ENCODE results near the gene IKBKE.

DNA sequence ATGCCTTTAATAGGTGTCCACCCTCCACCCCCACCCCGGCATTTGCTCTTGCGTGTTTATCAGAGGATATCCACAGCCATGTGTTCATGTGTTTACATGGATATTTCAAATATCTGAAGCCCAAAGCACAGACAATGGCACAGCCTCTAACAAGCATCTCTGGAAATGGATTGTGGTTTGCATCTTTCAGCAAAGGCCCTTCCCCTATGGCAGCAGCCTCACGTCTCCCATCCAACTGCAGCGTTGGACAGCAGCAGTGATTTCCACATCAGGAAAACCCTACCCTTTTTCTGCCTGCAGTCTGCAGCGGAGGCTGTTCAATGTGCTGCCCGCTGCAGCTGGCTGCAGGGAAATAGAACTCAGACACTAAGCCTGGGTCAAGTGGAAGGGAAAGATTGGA lies 38.7 kb downstream of the IKBKE start:
- TF ChIP-seq POLR2AphosphoS5 (IDR thresholded peaks at IDR 0.05; ENCODE audit: low read depth, low read length) (no peak), EZH2phosphoT487 (IDR thresholded peaks at IDR 0.05; ENCODE audit: borderline replicate concordance) (no peak), SRF (IDR thresholded peaks at IDR 0.05; ENCODE audit: low read depth) (no peak), EZH2 (IDR thresholded peaks at IDR 0.05) (no peak)
- TF ChIP-seq, protein P1, sequence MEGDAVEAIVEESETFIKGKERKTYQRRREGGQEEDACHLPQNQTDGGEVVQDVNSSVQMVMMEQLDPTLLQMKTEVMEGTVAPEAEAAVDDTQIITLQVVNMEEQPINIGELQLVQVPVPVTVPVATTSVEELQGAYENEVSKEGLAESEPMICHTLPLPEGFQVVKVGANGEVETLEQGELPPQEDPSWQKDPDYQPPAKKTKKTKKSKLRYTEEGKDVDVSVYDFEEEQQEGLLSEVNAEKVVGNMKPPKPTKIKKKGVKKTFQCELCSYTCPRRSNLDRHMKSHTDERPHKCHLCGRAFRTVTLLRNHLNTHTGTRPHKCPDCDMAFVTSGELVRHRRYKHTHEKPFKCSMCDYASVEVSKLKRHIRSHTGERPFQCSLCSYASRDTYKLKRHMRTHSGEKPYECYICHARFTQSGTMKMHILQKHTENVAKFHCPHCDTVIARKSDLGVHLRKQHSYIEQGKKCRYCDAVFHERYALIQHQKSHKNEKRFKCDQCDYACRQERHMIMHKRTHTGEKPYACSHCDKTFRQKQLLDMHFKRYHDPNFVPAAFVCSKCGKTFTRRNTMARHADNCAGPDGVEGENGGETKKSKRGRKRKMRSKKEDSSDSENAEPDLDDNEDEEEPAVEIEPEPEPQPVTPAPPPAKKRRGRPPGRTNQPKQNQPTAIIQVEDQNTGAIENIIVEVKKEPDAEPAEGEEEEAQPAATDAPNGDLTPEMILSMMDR (IDR thresholded peaks at IDR 0.05 in 2 of 3, conservative IDR thresholded peaks at IDR 0.05 in 1 of 3; ENCODE audit: borderline replicate concordance in 1 of 3, insufficient read depth in 1 of 3, low read depth in 2 of 3, low read length in 2 of 3) = no peak
- TF ChIP-seq, protein P2, sequence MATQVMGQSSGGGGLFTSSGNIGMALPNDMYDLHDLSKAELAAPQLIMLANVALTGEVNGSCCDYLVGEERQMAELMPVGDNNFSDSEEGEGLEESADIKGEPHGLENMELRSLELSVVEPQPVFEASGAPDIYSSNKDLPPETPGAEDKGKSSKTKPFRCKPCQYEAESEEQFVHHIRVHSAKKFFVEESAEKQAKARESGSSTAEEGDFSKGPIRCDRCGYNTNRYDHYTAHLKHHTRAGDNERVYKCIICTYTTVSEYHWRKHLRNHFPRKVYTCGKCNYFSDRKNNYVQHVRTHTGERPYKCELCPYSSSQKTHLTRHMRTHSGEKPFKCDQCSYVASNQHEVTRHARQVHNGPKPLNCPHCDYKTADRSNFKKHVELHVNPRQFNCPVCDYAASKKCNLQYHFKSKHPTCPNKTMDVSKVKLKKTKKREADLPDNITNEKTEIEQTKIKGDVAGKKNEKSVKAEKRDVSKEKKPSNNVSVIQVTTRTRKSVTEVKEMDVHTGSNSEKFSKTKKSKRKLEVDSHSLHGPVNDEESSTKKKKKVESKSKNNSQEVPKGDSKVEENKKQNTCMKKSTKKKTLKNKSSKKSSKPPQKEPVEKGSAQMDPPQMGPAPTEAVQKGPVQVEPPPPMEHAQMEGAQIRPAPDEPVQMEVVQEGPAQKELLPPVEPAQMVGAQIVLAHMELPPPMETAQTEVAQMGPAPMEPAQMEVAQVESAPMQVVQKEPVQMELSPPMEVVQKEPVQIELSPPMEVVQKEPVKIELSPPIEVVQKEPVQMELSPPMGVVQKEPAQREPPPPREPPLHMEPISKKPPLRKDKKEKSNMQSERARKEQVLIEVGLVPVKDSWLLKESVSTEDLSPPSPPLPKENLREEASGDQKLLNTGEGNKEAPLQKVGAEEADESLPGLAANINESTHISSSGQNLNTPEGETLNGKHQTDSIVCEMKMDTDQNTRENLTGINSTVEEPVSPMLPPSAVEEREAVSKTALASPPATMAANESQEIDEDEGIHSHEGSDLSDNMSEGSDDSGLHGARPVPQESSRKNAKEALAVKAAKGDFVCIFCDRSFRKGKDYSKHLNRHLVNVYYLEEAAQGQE (IDR thresholded peaks at IDR 0.05; ENCODE audit: low read depth) = no peak
